ENCODE data around the gene AQP1.

DNA sequence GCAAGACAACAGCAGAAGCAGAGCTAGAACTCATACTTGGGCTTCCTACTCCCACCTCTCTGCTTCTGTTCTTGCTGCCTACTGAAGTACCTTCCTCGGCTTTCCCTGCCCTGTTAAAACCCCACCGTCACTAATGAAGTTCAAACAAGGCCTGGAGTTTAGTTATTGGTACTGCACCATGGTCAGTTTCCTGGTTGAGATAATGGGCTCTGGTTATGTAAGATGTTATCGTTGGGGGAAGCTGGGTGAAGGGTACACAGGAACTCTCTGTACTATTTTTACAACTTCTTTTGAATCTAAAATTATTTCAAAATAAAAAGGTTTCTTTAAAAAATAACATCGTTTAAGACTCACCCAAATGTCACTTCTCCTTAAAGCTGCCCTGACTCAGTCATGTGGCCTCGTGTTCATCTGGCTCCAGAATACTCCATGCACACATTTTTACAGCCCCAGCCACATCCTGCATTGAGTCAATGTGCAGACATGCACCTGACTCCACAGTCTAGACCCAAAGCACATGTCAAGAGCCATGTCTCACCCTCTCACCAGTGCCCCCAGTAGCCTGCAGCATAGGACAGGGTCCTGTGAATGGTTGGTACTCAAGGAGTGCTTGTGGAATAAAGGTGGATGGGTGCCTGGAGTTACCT is 36.9 kb upstream of the AQP1 start:
- TF ChIP-seq, protein P1, sequence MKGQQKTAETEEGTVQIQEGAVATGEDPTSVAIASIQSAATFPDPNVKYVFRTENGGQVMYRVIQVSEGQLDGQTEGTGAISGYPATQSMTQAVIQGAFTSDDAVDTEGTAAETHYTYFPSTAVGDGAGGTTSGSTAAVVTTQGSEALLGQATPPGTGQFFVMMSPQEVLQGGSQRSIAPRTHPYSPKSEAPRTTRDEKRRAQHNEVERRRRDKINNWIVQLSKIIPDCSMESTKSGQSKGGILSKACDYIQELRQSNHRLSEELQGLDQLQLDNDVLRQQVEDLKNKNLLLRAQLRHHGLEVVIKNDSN (IDR thresholded peaks at IDR 0.05), result no peak
- TF ChIP-seq ZBTB7A (IDR thresholded peaks at IDR 0.05; ENCODE audit: low read depth), result no peak
- TF ChIP-seq TEAD4 (IDR thresholded peaks at IDR 0.05), result no peak
- TF ChIP-seq EGR1 (IDR thresholded peaks at IDR 0.05), result no peak
- no peak for TF ChIP-seq FOXM1 (IDR thresholded peaks at IDR 0.05; ENCODE audit: borderline replicate concordance, low read depth)
- no peak for TF ChIP-seq EP300 (IDR thresholded peaks at IDR 0.05; ENCODE audit: borderline replicate concordance)
- TF ChIP-seq CEBPB (IDR thresholded peaks at IDR 0.05), result no peak
